ENCODE data around the gene TST.

TST gene

DNA sequence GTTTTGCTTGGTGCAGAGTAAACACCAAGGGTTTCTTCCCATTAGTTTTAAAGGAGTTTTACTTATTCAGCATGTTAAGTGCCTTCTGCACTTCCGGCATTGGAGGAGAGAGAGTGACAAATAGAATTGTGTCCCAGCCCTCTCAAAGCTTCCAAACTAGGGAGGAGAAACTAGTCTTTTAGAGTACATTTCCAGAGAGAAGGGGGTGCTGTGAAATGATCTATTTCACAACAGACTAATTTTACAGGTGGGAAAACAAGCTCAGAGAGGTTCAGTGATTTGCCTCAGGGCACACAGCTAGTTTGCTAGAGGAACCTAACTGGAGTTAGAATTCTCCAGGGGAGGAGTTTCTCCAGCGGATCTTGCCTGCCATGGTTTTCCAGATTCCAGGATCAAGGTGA is 12.9 kb upstream of the TST start:
- no peak for DNase-seq

GRCh38 chr22:37030560-37031281 is 11.5 kb upstream of the TST start:
- DNase-seq: no peak

- DNase-seq: no peak
Observed at GRCh38 chr22:37028692-37029674, 9.7 kb upstream of the TST start.

- no peak for DNase-seq
Observed at GRCh38 chr22:37027556-37027955, 8.3 kb upstream of the TST start.

- no peak for DNase-seq
Observed at GRCh38 chr22:37026325-37026724, 7.1 kb upstream of the TST start.

GRCh38 chr22:37025500-37026070 is 6.3 kb upstream of the TST start:
- no peak for DNase-seq

DNA sequence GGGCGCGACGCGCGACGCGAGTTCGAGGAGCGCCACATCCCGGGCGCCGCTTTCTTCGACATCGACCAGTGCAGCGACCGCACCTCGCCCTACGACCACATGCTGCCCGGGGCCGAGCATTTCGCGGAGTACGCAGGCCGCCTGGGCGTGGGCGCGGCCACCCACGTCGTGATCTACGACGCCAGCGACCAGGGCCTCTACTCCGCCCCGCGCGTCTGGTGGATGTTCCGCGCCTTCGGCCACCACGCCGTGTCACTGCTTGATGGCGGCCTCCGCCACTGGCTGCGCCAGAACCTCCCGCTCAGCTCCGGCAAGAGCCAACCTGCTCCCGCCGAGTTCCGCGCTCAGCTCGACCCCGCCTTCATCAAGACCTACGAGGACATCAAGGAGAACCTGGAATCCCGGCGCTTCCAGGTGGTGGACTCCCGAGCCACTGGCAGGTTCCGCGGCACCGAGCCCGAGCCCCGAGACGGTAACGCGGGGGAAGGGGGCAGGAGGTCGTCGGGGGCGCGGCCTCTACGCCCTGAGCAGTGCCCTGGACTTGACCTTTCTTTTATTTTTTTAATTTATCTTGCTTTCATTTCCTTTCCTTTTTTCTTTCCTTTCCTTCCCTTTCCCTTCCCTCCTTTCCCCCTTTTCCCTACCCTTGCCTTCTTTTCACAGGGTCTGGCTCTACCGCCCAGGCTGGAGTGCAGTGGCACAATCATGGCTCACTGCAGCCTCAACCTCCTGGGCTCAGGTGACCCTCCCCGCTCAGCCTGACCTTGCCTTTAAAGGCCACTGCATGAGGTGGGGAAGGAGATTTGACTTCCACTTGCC is 5.3 kb upstream of the TST start:
- no peak for DNase-seq

DNA sequence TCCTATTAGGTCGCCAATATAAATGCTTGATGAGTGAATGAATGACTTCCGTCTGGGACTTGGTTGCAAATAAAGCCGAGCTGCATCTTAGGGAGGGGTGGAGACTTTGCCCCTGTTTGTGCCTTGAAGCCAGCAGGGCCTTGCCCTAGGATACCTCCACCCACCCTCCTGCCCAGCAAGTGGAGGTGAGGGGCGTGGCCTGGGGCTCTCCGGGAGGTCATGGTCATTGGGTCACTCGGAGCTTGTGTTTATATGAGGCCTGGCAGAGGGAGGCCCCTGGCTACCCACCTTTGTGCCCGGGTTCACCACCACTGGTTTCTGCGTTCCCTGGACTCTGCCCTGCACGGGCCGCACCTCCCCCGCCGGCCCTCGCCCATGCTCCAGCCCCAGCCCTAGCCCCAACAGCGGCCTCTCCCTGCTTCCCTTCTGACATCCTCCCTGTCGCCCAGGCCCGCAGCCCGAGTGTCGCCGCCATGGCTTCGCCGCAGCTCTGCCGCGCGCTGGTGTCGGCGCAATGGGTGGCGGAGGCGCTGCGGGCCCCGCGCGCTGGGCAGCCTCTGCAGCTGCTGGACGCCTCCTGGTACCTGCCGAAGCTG is 4.6 kb upstream of the TST start:
- DNase-seq: no peak

DNA sequence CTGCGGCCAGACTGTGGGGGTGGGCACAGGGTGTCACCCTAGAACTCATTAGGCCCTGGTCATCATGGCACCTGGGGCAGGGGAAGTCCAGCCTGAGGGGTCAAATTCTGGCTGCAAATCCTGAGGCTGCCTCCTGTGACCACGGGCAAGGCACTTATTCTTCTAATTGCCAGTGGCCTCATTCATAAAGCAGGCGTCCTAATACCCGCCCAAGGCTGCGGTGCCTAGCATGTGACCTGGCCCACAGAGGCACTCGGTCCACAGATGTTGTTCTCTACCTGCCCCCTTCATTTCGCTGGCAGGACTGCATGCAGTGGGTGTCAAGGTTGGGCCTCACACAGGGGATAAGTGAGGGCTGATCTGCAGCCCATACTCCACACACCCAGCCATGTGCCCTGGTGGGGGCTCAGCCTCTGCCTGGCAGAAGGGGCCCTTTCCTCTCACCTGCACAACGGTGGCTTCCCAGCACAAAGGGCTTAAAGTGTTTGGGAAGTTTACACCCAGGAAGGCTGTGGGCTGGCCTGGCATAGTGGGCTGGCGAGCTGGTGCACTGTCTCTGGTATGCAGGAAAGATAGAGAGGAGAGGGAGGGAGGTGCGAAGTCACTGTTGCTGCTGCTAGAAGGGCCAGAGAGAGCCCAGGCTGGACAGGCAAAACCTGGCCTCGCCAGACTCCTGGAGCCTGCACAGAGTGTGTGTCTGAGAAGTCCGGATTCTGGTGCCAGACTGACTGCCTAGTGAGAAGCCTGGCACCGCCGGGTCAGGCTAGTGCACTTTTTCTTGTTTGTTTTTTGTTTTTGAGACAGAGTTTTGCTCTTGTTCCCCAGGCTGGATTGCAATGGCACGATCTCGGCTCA is 3.5 kb upstream of the TST start:
- no peak for DNase-seq

DNA sequence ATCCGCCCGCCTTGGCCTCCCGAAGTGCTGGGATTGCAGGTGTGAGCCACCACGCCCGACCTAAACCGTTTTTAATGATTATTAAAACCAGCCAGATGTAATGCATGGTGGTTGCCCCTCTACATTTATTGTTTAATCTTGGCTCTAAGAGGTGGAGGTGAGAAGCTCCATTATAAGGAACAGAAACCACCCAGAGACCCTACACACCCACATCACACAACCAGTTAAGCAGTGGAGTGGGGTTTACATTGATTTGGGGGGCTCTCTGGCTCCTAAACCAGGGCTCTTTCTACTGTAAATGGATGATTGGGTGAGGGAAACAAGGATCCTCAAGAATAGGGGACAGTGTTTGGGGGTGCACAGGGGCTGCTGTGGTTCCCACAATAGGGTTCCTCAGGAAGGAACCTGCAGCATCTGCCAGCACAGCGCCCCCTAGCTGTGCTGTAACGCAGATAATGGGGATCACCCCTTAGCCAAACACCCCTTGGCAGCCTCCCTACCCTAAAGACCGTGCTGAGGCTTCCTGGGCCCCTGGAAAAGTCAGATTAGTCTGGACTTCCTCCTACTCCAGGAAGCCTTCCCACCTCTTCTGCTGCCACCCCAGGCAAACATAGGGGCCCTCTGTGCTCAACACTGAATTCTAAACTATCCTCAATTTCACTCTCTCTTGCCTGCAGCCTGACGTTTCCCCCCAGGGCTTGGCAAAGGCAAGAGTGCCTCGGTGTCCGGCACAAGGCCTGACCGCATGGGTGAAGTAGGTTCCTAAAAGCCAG is 2.6 kb upstream of the TST start:
- no peak for DNase-seq

DNA sequence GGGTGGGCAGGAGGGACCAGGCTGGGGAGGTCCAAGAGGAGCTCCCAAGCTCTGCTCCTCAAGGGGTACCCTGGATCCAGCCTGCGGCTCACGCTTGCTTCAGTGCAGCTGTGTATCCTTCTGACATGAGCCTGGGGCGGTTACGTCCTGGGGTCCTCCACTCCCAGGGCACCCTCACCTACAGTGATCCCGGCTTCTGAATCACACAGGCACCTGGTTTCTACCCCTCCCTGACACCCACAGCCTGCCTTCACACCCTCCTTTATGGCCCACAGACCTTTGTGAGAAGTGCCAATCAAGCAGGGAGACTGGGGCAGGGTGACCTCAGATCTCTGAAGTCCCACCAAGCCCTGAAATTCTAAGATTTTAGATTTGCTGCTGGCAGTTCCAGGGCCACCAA is 1.8 kb upstream of the TST start:
- no peak for DNase-seq

DNA sequence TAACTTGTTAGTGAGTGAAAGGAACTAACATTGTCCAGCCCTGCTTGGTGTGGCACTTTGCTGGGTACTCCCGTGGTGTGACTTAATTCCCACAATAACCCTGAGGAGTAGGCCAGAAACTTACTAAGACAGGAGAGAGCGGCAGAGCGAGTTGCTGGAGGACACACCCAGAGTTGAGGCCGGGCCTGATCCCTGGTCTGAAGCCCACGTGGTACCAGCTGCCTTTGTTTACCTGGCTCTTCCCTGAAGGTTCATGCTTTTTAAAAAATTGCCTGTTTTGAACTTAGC is 889 bp upstream of the TST start:
- DNase-seq: no peak

GRCh38 chr22:37018815-37019308 is 385 bp downstream of the TST start:
- DNase-seq: no peak

GRCh38 chr22:37018086-37018814 is 997 bp downstream of the TST start:
- DNase-seq: no peak

DNA sequence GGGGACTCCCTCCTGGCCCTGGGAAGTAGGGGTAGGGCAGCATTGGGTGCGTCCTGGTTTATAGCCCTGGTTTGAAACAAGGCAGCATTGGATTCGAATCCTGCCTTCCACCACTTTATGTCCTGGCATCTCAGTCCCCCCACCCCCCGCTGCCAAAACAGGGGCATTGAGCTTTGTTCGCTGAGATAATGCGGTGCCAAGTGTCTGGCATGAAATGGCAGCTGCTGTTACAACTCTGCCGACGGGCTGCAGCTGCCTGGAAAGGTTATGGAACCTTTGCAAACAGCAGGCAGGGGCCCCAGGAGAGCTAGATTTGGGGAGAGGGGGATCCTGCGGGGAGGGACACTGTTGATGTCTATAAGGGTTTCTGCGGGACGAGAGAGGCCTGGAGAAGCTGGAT is 1.9 kb downstream of the TST start:
- no peak for DNase-seq

DNA sequence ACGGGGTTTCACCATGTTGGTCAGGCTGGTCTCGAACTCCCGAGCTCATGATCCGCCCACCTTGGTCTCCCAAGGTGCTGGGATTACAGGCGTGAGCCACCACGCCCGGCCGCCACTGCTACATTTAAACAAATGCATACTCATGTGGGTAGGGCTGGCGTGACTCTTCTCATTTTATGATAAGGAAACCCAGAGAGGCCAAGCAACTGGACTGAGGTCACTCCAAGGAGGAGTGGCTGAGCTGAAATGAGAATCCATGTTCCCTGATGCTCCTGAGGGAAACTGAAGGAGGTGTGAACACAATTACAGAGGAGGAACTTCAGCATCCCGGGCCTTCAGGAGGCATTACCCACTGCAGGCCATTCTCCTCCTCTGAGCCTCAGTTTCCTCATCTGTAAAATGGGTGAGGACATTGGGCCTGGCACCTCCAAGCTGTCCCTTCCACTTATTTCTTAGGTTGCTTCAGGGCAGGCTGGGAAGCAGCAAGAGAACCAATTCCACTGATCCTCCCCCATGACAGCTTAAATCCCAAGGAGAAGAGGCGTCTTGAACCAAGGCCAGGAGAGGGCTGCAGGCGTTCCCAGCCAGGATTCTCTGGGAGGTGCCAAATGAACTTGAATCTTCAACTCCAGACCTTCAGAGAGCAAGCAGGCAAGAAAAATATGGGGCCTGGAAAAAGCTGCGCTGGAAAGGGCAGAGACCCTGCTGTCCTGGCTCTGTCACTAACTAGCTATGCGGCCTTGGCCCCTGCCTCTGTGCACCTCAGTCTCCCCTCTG is 2.9 kb downstream of the TST start:
- no peak for DNase-seq

- no peak for DNase-seq
Observed at GRCh38 chr22:37015587-37015878, 3.7 kb downstream of the TST start.

DNA sequence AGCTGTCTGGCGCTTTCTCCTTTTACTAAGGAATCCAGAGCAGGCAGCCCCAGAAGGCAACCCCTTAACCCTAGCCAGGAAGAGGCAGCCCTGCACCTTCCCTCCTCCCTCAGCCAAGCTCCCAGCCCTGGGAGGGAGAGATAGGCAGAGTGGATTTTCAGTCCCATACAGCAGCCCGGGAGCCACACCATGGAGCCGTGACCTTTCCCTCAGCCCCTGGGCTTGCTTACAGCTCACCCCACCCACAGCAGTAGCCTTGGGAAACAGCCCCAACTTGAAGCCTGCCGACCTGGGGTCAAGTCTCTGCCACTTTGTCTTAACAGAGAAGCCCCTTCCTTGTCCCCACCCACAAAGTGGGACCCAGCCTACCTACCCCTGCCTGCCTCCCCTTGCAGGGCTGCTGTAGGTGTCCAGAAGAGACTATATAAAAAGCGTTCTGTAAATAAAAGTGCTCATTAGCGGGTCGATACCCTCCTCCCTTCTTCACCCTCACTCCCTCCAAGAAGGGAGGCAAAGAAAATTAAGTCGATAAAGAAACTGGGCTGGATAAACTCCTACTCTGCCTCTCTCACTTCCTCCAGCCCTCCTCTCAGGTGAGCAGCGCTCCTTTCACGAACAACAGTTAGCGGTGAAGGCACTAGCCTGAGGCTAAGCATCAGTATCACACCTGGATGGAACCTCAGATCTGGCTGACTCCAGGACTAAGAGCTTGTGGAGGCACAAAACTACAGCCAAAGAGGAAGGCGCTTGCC is 4.2 kb downstream of the TST start:
- DNase-seq: no peak

- no peak for DNase-seq
Observed at GRCh38 chr22:37014415-37014806, 4.8 kb downstream of the TST start.

All from activated gamma-delta T cell (primary cell).